ENCODE results near the gene CBX8. TPM values are rescaled to one million over a fixed set of nuclear protein-coding genes. Genes with fewer than 3 reads are reported as not detected.

CBX8 gene
- total and polyA plus RNA-seq, 2 donors (not counting 3 experiments of a cell fraction or from before 2014, with no cell fraction given), result 0.69 to 3.1 TPM

DNA sequence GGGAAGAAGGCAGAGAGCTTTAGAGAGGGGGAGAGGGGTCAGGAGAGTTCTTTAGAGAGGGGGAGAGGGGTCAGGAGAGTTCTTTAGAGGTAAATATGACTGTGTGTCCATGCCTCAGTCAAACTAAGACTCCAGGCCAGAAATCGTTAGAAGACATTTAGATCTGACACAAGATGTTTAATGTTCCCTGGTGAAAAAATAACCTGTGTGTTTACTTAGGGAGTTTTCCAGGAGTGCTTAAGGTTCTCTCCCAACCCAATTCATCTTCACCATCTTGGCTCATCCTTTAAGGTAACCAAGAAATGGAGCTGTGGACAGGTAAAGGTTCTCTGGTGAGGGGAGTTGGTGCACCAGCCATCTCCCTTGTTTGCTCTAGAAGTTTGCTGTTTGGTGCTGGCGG lies 32.6 kb upstream of the CBX8 start:
- no peaks in the 10 kb centered on the region for H3K9me3 ChIP-seq (replicated peaks; ENCODE audit: control insufficient read depth, insufficient read depth, low read length)
- peaks cover 0 to 2% of the 10 kb centered on the region in 2 experiments for H3K27me3 ChIP-seq (ENCODE audit: control insufficient read depth in 2 of 2, insufficient read depth in 2 of 2, low read length in 2 of 2)
- peaks cover 14% of the 10 kb centered on the region for H3K4me1 ChIP-seq (ENCODE audit: control insufficient read depth, extremely low read depth, insufficient read depth, low read length)
- FAIRE-seq (no peak), DNase-seq (ENCODE audit: low read depth, low spot score) (no peak)
- no peaks in the 10 kb centered on the region for H3K79me2 ChIP-seq (ENCODE audit: control insufficient read depth, insufficient read depth, low read length)
- H4K20me1 ChIP-seq (replicated peaks; ENCODE audit: control insufficient read depth, extremely low read depth, insufficient read depth, low read length), result no peaks in the 10 kb centered on the region
- no peak overlapping the region for H3K4me2 ChIP-seq (ENCODE audit: insufficient read depth, low read length)
- ChIA-PET CTCF (interaction anchor here (1.3 to 2.1 kb wide), 3 partner anchors 11 to 19 kb away, joined by 4 to 6 read pairs (median 4); no protein-coding TSS in a partner anchor), POLR2A (no interaction called here)
- no peaks in the 10 kb centered on the region for H3K9me1 ChIP-seq (replicated peaks; ENCODE audit: control insufficient read depth, extremely low read depth, insufficient read depth, low read length)
- TF ChIP-seq, protein P1, sequence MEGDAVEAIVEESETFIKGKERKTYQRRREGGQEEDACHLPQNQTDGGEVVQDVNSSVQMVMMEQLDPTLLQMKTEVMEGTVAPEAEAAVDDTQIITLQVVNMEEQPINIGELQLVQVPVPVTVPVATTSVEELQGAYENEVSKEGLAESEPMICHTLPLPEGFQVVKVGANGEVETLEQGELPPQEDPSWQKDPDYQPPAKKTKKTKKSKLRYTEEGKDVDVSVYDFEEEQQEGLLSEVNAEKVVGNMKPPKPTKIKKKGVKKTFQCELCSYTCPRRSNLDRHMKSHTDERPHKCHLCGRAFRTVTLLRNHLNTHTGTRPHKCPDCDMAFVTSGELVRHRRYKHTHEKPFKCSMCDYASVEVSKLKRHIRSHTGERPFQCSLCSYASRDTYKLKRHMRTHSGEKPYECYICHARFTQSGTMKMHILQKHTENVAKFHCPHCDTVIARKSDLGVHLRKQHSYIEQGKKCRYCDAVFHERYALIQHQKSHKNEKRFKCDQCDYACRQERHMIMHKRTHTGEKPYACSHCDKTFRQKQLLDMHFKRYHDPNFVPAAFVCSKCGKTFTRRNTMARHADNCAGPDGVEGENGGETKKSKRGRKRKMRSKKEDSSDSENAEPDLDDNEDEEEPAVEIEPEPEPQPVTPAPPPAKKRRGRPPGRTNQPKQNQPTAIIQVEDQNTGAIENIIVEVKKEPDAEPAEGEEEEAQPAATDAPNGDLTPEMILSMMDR (IDR thresholded peaks at IDR 0.05; ENCODE audit: extremely low read depth in 1 of 2, insufficient read depth in 1 of 2, low read depth in 1 of 2, low read length in 2 of 2), result no peak
- TF ChIP-seq FOS (IDR thresholded peaks at IDR 0.05; ENCODE audit: borderline replicate concordance, insufficient read depth, low read length) (no peak), EZH2 (IDR thresholded peaks at IDR 0.05; ENCODE audit: borderline replicate concordance, low read depth, low read length, severe bottlenecking) (no peak), POLR2A (IDR thresholded peaks at IDR 0.05; ENCODE audit: low read depth, low read length) (no peak), GATA2 (IDR thresholded peaks at IDR 0.05; ENCODE audit: insufficient read depth, insufficient read length, low read depth, low read length) (no peak), POLR2AphosphoS5 (IDR thresholded peaks at IDR 0.05; ENCODE audit: insufficient read depth, low read depth, low read length) (no peak), MYC (IDR thresholded peaks at IDR 0.05; ENCODE audit: low read depth, low read length) (no peak), JUN (IDR thresholded peaks at IDR 0.05; ENCODE audit: borderline replicate concordance, insufficient read depth, insufficient read length, low read depth) (no peak)
- TF ChIP-seq, protein P2, sequence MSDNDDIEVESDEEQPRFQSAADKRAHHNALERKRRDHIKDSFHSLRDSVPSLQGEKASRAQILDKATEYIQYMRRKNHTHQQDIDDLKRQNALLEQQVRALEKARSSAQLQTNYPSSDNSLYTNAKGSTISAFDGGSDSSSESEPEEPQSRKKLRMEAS (IDR thresholded peaks at IDR 0.05; ENCODE audit: insufficient read depth, insufficient read length), result no peak
- dilution Hi-C loops (cut with MboI; ENCODE audit: extremely low pct_ligation_motif_present, low sequenced_read_pairs) (no loop called here), intact Hi-C loops (cut with micrococcal nuclease) (no loop called here)
- H3K27ac ChIP-seq (ENCODE audit: insufficient read depth, low read depth, low read length), result no peak overlapping the region
- no TSS peak for BruUV-seq (replicated peaks)
- H3K4me3 ChIP-seq (replicated peaks in 1 of 3; ENCODE audit: insufficient read depth in 1 of 3, low read depth in 1 of 3, low read length in 3 of 3), result no peak overlapping the region
- H3K9ac ChIP-seq (replicated peaks; ENCODE audit: extremely low read depth, insufficient read depth, low read length), result no peak overlapping the region
- no peak overlapping the region for H2AFZ ChIP-seq (ENCODE audit: low read depth, low read length)
- peaks cover 0 to 3% of the 10 kb centered on the region in 2 experiments for H3K36me3 ChIP-seq (ENCODE audit: control insufficient read depth in 2 of 2, extremely low read depth in 1 of 2, insufficient read depth in 2 of 2, low read length in 2 of 2)
